ENCODE results near the gene APOC4.

DNA sequence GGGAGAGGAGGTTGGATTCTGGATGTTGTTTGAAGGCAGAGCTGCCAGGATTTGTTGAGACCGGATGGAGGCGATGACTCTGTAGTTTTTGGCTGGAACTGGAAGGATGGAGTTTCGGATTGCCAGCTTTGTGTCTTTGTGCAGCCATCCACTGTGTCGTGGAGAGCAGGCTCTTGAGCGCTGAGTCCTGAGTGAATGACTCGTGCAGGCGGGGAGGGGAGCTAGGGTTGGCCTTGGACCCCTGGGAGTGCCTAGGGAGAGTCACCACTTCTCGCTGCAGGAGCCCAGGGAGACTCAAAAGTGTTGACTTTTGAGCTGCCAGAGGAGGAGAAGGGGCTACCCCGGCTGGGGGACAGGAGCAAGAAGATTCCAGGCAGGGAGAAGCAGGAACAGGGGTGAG is 47.1 kb upstream of the APOC4 start:
- TF ChIP-seq EZH2 (IDR thresholded peaks at IDR 0.05; ENCODE audit: low read length, unreplicated experiment) (no peak), CTCF (conservative IDR thresholded peaks at IDR 0.05; ENCODE audit: low read depth, low read length) (no peak), EZH2phosphoT487 (IDR thresholded peaks at IDR 0.05; ENCODE audit: borderline replicate concordance, low read length) (no peak)
